ENCODE measurements around the gene ABHD17A. TPM values are rescaled to one million over a fixed set of nuclear protein-coding genes. Genes with fewer than 3 reads are reported as not detected.

The ABHD17A gene
- polyA plus RNA-seq, 1 donor (not counting 4 experiments of a cell fraction or from before 2014, with no cell fraction given): 27.2 TPM

GRCh38 chr19:1847348-1847683 lies 38.0 kb downstream of the ABHD17A start:
- no peaks in the 10 kb centered on the region for H3K9me3 ChIP-seq (ENCODE audit: control insufficient read depth, low read depth, low read length)
- H3K9me1 ChIP-seq (ENCODE audit: control insufficient read depth, extremely low read depth, insufficient read depth, low read length): no peaks in the 10 kb centered on the region
- no peak overlapping the region for H2AFZ ChIP-seq (ENCODE audit: control insufficient read depth, low read length)
- H3K36me3 ChIP-seq (ENCODE audit: control insufficient read depth in 2 of 2, extremely low read depth in 1 of 2, insufficient read depth in 2 of 2, low read length in 2 of 2): peaks cover 8 to 12% of the 10 kb centered on the region in 2 experiments
- DNase-seq (ENCODE audit: low read depth, low spot score) (no peak), FAIRE-seq (no peak)
- peak overlapping the region; percentile 94 for H3K9ac ChIP-seq (ENCODE audit: control insufficient read depth, extremely low read depth, insufficient read depth, low read length)
- H3K4me2 ChIP-seq (ENCODE audit: control insufficient read depth, extremely low read depth, insufficient read depth, low read depth, low read length): peak overlapping the region; percentile 95
- dilution Hi-C loops (cut with MboI; ENCODE audit: extremely low pct_ligation_motif_present, low sequenced_read_pairs): no loop called here
- H3K4me3 ChIP-seq (ENCODE audit: control insufficient read depth in 2 of 3, extremely low read depth in 1 of 3, insufficient read depth in 2 of 3, low read depth in 1 of 3, low read length in 3 of 3): peak overlapping the region; percentile 81 to 87 (median 85)
- H3K4me1 ChIP-seq (ENCODE audit: control insufficient read depth, extremely low read depth, insufficient read depth, low read length): peaks cover 45% of the 10 kb centered on the region
- H3K27ac ChIP-seq (ENCODE audit: control insufficient read depth, insufficient read depth, low read length): peak overlapping the region; percentile 89
- H3K79me2 ChIP-seq (ENCODE audit: control insufficient read depth, insufficient read depth, low read length): peaks cover 63% of the 10 kb centered on the region
- no peak for TF ChIP-seq EZH2 (IDR thresholded peaks at IDR 0.05; ENCODE audit: low read length)
- TF ChIP-seq CTCF (optimal IDR thresholded peaks at IDR 0.05 in 1 of 3, IDR thresholded peaks at IDR 0.05 in 1 of 3, conservative IDR thresholded peaks at IDR 0.05 in 1 of 3; ENCODE audit: extremely low read depth in 1 of 3, insufficient read depth in 2 of 3, low read length in 3 of 3): no peak
- H4K20me1 ChIP-seq (ENCODE audit: control insufficient read depth, extremely low read depth, insufficient read depth, low read length): peaks cover 16% of the 10 kb centered on the region
- H3K27me3 ChIP-seq (ENCODE audit: control insufficient read depth, extremely low read depth, insufficient read depth, low read length): no peaks in the 10 kb centered on the region

DNA sequence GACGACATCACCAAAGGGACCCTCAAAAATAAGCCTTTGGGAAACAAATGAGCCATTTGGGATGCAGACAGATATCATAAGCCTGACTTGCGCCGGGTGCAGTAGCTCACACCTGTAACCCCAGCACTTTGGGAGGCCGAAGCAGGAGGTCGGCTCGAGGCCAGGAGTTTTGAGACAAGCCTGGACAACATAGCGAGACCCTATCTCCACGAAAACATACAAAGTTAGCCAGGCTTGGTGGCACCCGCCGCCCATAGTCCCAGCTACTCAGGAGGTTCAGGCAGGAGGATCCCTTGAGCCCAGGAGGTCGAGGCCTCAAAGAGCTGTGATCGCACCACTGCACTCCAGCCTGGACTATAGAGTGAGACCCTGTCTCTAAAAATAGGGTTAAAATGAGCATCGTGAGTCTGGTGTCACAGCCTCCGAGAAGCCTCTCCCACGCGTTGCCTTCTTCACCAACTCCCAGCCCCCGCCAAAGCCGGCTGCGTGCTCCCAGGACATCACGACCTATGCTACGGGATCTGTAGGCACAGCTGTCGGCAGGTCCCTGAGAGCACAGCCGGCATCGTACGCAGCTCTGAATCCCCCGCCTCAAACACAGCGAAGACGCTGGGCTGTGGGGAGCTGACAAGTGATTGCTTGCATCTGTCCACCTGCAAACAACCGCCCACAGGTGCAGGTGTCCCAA lies 38.6 kb downstream of the ABHD17A start:
- FAIRE-seq (no peak), DNase-seq (ENCODE audit: low read depth, low spot score) (no peak)
- Histone ChIP-seq H3K4me2 (ENCODE audit: control insufficient read depth, extremely low read depth, insufficient read depth, low read depth, low read length) (peak overlapping the region; percentile 95), H3K4me1 (ENCODE audit: control insufficient read depth, extremely low read depth, insufficient read depth, low read length) (peaks cover 52% of the 10 kb centered on the region), H3K27me3 (ENCODE audit: control insufficient read depth, extremely low read depth, insufficient read depth, low read length) (no peaks in the 10 kb centered on the region), H3K27ac (ENCODE audit: control insufficient read depth, insufficient read depth, low read length) (peak overlapping the region; percentile 89), H4K20me1 (ENCODE audit: control insufficient read depth, extremely low read depth, insufficient read depth, low read length) (peaks cover 21% of the 10 kb centered on the region), H3K36me3 (ENCODE audit: control insufficient read depth in 2 of 2, extremely low read depth in 1 of 2, insufficient read depth in 2 of 2, low read length in 2 of 2) (peaks cover 8 to 12% of the 10 kb centered on the region in 2 experiments), H2AFZ (ENCODE audit: control insufficient read depth, low read length) (no peak overlapping the region), H3K9me3 (ENCODE audit: control insufficient read depth, low read depth, low read length) (no peaks in the 10 kb centered on the region), H3K9ac (ENCODE audit: control insufficient read depth, extremely low read depth, insufficient read depth, low read length) (peak overlapping the region; percentile 94), H3K79me2 (ENCODE audit: control insufficient read depth, insufficient read depth, low read length) (peaks cover 66% of the 10 kb centered on the region), H3K9me1 (ENCODE audit: control insufficient read depth, extremely low read depth, insufficient read depth, low read length) (no peaks in the 10 kb centered on the region), H3K4me3 (ENCODE audit: control insufficient read depth in 2 of 3, extremely low read depth in 1 of 3, insufficient read depth in 2 of 3, low read depth in 1 of 3, low read length in 3 of 3) (peak overlapping the region; percentile 81 to 87 (median 85))
- dilution Hi-C loops (cut with MboI; ENCODE audit: extremely low pct_ligation_motif_present, low sequenced_read_pairs): no loop called here
- TF ChIP-seq EZH2 (IDR thresholded peaks at IDR 0.05; ENCODE audit: low read length) (no peak), CTCF (optimal IDR thresholded peaks at IDR 0.05 in 1 of 3, IDR thresholded peaks at IDR 0.05 in 1 of 3, conservative IDR thresholded peaks at IDR 0.05 in 1 of 3; ENCODE audit: extremely low read depth in 1 of 3, insufficient read depth in 2 of 3, low read length in 3 of 3) (no peak)
